Activated T-cell treated with anti-CD3 and anti-CD28 coated beads, Interleukin-2, amount 50 U/mL, for 1 hour (primary cell): ENCODE measurements around the gene TYW1B.
"Not testable (repeated sequence)": the region's sequence is repeated elsewhere in the genome, so short reads cannot be mapped to it uniquely, and the experiment has no call there.

Experiments used
- DNase-seq: peaks from one replicate; pipeline ENCODE4 v3.0.0-alpha.2; 2020

TYW1B gene, protein sequence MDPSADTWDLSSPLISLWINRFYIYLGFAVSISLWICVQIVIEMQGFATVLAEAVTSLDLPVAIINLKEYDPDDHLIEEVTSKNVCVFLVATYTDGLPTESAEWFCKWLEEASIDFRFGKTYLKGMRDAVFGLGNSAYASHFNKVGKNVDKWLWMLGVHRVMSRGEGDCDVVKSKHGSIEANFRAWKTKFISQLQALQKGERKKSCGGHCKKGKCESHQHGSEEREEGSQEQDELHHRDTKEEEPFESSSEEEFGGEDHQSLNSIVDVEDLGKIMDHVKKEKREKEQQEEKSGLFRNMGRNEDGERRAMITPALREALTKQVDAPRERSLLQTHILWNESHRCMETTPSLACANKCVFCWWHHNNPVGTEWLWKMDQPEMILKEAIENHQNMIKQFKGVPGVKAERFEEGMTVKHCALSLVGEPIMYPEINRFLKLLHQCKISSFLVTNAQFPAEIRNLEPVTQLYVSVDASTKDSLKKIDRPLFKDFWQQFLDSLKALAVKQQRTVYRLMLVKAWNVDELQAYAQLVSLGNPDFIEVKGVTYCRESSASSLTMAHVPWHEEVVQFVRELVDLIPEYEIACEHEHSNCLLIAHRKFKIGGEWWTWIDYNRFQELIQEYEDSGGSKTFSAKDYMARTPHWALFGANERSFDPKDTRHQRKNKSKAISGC

GRCh38 chr7:72827839-72828591 lies at the start of gene TYW1B:
TSS of gene TYW1B (minus strand) at chr7:72828200. CDS start at chr7:72828075, 125 bp downstream.
- peak; percentile 97 for DNase-seq

GRCh38 chr7:72867591-72867990 lies 39.6 kb upstream of the TYW1B start:
- not testable (repeated sequence) for DNase-seq

- DNase-seq, result not testable (repeated sequence)
Observed at GRCh38 chr7:72858846-72859400, 30.9 kb upstream of the TYW1B start.

GRCh38 chr7:72857925-72858324 lies 29.9 kb upstream of the TYW1B start:
- DNase-seq, result not testable (repeated sequence)

DNA sequence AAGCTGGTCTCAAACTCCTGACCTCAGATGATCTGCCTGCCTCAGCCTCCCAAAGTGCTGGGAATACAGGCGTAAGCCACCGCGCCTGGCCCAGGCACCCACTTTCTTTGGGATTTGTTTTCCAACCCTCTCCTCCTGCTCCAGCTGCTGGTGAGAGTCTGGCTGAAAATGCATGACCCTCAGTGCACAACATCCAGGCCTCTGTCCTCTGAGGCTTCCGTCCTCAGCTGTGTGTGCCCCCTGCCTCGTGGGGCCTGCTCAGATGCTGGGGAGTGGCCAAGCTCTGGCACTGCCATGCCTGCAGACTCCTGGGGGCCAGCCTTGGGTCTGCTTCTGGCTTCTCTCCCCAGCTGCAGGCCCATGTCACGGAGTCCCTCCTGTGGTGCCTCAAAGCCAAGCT lies 27.3 kb upstream of the TYW1B start:
- not testable (repeated sequence) for DNase-seq

GRCh38 chr7:72852937-72853336 lies 24.9 kb upstream of the TYW1B start:
- not testable (repeated sequence) for DNase-seq

GRCh38 chr7:72850746-72851145 lies 22.7 kb upstream of the TYW1B start:
- not testable (repeated sequence) for DNase-seq

- DNase-seq, result not testable (repeated sequence)
Observed at GRCh38 chr7:72844146-72844545, 16.1 kb upstream of the TYW1B start.

- not testable (repeated sequence) for DNase-seq
Observed at GRCh38 chr7:72843166-72843565, 15.2 kb upstream of the TYW1B start.

DNA sequence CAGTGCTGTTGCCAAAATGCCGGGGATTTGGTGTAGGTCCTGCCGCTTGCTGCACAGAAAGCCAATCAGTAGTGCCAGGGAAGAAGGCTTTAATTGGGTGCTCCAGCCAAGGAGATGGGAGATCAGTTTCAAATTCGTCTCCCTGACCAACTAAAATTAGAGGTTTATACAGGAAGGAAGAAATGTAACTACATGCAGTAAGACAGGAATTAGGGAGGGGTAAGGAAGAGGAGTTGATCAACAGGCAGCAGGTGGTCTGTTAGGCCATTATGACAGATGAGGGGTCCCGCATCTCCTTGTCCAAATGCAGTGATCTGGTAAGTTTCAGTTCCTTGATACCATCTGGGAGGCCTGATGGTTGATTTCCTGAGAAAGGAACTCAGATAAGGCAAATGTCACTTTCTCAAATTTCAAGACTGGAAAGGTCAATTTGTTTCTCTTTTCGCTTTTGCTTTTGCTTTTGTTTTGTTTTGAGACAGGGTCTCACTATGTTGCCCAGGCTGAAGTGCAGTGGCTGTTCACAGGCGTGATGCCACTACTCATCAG lies 13.0 kb upstream of the TYW1B start:
- DNase-seq, result not testable (repeated sequence)

GRCh38 chr7:72838315-72838714 lies 10.3 kb upstream of the TYW1B start:
- DNase-seq, result not testable (repeated sequence)

- DNase-seq, result not testable (repeated sequence)
Observed at GRCh38 chr7:72837291-72837690, 9.3 kb upstream of the TYW1B start.

DNA sequence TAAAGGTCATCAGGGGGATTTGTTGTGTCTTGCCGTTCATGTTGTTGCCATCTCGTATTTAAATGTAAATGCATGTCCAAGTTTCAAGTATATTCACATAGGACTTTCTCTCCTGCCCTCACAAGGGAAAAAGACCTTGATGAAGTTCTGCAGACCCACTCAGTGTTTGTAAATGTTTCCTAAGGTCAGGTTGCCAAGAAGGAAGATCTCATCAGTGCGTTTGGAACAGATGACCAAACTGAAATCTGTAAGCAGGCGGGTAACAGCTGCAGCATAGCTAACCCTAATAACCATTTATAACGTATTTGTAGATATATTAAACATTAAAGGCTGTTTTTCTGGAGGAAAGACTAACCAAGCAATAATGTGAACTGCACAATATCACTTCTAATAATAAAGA lies 2.6 kb upstream of the TYW1B start:
- DNase-seq, result not testable (repeated sequence)

- peak; percentile 58 for DNase-seq
Observed at GRCh38 chr7:72829687-72830354, 1.8 kb upstream of the TYW1B start.

GRCh38 chr7:72829291-72829686 lies 1.3 kb upstream of the TYW1B start:
- peak; percentile 94 for DNase-seq

DNA sequence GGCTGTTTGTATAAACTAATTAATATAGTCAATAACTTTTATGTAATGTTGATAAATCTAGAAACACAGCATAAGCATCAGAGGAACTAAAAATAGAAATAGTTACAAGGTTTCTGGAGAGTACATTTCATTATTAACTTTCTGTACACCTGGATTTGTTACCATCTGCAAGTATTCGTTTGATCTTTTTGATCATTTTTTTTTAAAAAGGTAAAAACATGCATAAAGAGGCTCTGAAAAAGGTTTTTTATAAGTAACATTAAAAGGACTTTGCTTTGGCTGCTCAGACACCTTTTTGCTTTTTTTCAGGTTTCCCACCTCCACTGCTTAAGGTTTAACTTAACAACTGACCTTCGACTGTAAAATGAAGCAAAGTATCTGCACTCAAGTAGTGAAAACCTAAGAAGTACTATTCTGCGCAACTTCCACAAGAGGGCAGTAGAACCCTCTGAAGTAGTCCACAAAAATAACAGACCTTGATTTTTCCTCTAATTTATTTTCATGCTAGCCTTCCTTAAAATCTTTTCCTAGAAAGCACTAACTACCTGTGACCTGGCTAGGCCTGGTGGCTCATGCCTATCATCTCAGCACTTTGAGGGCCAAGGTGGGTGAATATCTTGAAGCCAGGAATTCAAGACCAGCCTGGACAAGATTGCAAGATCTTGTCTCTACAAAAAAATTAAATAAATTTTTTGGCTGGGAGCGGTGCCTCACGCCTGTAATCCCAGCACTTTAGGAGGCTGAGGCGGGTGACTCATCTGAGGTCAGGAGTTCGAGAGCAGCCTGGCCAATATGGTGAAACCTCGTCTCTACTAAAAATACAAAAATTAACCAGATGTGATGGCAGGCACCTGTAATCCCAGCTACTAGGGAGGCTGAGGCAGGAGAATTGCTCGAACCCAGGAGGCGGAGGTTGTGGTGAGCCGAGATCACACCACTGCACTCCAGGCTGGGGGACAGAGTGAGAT lies 4.0 kb downstream of the TYW1B start:
- not testable (repeated sequence) for DNase-seq

DNA sequence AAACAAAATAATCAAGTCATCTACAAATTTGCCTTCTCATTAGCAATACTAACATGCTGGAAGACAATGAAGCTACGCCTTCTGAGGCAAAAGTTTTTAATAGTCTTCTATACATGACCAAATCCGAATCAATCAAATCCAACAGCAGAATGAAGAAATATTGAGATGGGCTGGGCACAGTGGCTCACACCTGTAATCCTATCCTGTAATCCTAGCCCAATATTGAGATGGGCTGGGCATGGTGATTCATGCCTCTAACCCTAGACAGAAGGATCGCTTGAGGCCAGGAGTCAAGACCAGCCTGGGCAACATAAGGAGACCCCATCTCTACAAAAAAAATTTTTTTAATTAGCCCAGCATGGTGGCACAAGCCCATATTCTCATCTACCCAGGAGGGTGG lies 5.5 kb downstream of the TYW1B start:
- not testable (repeated sequence) for DNase-seq

DNA sequence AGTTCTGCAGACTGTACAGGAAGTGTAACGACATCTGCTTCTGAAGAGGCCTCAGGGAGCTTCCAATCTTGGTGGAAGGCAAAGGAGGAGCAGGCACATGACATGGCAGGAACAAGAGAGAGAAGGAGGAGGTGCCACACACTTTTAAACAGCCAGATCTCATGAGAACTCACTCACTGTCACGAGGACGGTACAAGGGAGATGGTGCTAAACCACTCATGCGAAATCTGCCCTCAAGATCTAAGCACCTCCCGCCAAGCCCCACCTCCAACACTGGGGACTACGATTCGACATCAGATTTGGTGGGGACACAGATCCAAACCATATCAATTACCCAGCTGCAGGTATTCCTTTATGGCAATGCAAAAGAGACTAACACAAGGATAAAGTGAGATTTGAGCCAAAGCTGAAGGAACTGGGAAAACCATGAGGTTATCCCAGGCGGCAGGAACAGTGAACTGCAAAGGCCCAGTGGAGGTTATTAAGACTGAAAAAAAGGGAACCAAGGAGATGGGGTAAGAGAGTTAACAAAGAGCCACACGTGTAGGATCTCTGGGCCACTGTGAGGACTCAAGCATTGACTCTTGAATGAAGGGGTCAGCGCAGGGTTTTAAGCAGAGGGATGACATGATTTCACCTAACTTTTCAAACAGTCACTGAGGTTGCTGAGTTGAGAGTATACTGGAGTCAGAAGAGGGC lies 9.2 kb downstream of the TYW1B start:
- DNase-seq, result not testable (repeated sequence)

DNA sequence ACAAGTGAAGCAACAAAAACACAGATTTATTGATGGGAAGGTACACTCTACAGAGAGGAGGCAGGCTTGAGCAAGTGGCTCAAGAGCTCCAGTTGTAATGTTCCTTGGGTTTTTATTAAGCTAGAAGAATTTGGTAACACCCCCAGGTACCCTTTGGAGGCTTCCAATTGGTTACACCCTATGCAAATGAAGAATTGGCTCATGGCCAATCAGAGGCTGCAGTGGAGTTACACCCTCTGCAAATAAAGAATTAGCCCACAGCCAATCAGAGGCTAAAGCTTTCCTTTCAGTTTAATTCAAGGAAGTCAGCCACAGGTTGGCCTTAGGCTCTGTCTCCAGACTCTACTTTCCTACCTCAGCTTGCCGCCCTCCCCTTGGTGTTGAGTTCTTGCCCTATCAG lies 10.3 kb downstream of the TYW1B start:
- not testable (repeated sequence) for DNase-seq
